ENCODE results near the gene BEST2.

BEST2 gene

GRCh38 chr19:12733369-12734214 is 18.0 kb upstream of the BEST2 start:
- H3K4me3 ChIP-seq (replicated peaks in 1 of 2; ENCODE audit: low read depth in 2 of 2, low read length in 2 of 2), result peak overlapping the region; percentile 91 to 93
- TF ChIP-seq CTCF (IDR thresholded peaks at IDR 0.05; ENCODE audit: low read depth, low read length), result peak; percentile 54
- DNase-seq (ENCODE audit: low read depth in 2 of 2), result peak; percentile 59 to 63

GRCh38 chr19:12736995-12737834 is 14.4 kb upstream of the BEST2 start, which contains the start of gene GET3:
GET3 (plus strand) TSS chr19:12737497; CDS start chr19:12737506, 9 bp downstream.
- peak; percentile 100 for DNase-seq (ENCODE audit: low read depth in 2 of 2)
- H3K4me3 ChIP-seq (replicated peaks in 1 of 2; ENCODE audit: low read depth in 2 of 2, low read length in 2 of 2), result peak within 1 kb of the TSS; percentile 96 to 98
- no peak for TF ChIP-seq CTCF (IDR thresholded peaks at IDR 0.05; ENCODE audit: low read depth, low read length)

- no peak for TF ChIP-seq CTCF (IDR thresholded peaks at IDR 0.05; ENCODE audit: low read depth, low read length)
- no peak for DNase-seq (ENCODE audit: low read depth in 2 of 2)
These were observed 13.7 kb upstream of the BEST2 start for GRCh38 chr19:12737835-12738351.

GRCh38 chr19:12745166-12745897 is 6.3 kb upstream of the BEST2 start:
- TF ChIP-seq CTCF (IDR thresholded peaks at IDR 0.05; ENCODE audit: low read depth, low read length), result no peak
- H3K4me3 ChIP-seq (replicated peaks in 1 of 2; ENCODE audit: low read depth in 2 of 2, low read length in 2 of 2), result no peak overlapping the region
- DNase-seq (ENCODE audit: low read depth in 2 of 2), result peak in 1 of 2 donors; percentile 15

More at GRCh38 chr19:12737835-12738351, 13.7 kb upstream of the BEST2 start:
- H3K4me3 ChIP-seq (replicated peaks in 1 of 2; ENCODE audit: low read depth in 2 of 2, low read length in 2 of 2), result peak overlapping the region; percentile 96 to 98

- H3K4me3 ChIP-seq (replicated peaks in 1 of 2; ENCODE audit: low read depth in 2 of 2, low read length in 2 of 2), result no peak overlapping the region
- DNase-seq (ENCODE audit: low read depth in 2 of 2), result no peak
- TF ChIP-seq CTCF (IDR thresholded peaks at IDR 0.05; ENCODE audit: low read depth, low read length), result no peak
These were observed 3.1 kb upstream of the BEST2 start for GRCh38 chr19:12748489-12748888.

GRCh38 chr19:12749938-12750521 is 1.6 kb upstream of the BEST2 start:
- H3K4me3 ChIP-seq (replicated peaks in 1 of 2; ENCODE audit: low read depth in 2 of 2, low read length in 2 of 2), result no peak overlapping the region
- TF ChIP-seq CTCF (IDR thresholded peaks at IDR 0.05; ENCODE audit: low read depth, low read length), result no peak
- DNase-seq (ENCODE audit: low read depth in 2 of 2), result peak; percentile 21 to 56

Measured in cardiac fibroblast (primary cell).